Activated naive CD8-positive, alpha-beta T cell treated with anti-CD3 and anti-CD28 coated beads, Interleukin-2, amount 50 U/mL, for 24 hours (primary cell): ENCODE results near the gene PPM1F.
"Not testable (repeated sequence)": the region's sequence is repeated elsewhere in the genome, so short reads cannot be mapped to it uniquely, and the experiment has no call there.

Experiments used
- ATAC-seq: fragments of 150-1000 bp; cut with Tn5 transposase; one replicate; pipeline ENCODE4 v1.10.0; 2021
- DNase-seq: peaks from one replicate; pipeline ENCODE4 v3.0.0; 2021
- H3K27ac Mint-ChIP-seq: one replicate; pipeline ENCODE4 v1.8.0; 2021; ENCODE audit warnings: mild to moderate bottlenecking, mixed read lengths
- H3K27me3 Mint-ChIP-seq: one replicate; pipeline ENCODE4 v1.8.0; 2021; ENCODE audit warnings: mixed read lengths
- H3K36me3 Mint-ChIP-seq: one replicate; pipeline ENCODE4 v1.8.0; 2021; ENCODE audit warnings: low read depth, mixed read lengths
- H3K4me1 Mint-ChIP-seq: one replicate; pipeline ENCODE4 v1.8.0; 2021; ENCODE audit warnings: mixed read lengths
- H3K4me3 Mint-ChIP-seq: one replicate; pipeline ENCODE4 v1.8.0; 2021; ENCODE audit warnings: mild to moderate bottlenecking, moderate library complexity, mixed read lengths
- H3K9me3 Mint-ChIP-seq: one replicate; pipeline ENCODE4 v1.8.0; 2021; ENCODE audit warnings: mixed read lengths

PPM1F gene

GRCh38 chr22:21943571-21944448, 8.8 kb downstream of the PPM1F start:
- Mint-ChIP-seq H3K4me3 (no peak overlapping the region), H3K4me1 (peaks cover 43% of the 10 kb centered on the region), H3K36me3 (peaks cover 5% of the 10 kb centered on the region), H3K9me3 (no peaks in the 10 kb centered on the region), H3K27me3 (no peaks in the 10 kb centered on the region), H3K27ac (no peak overlapping the region)
- ATAC-seq (no peak), DNase-seq (no peak)

- Mint-ChIP-seq H3K4me1 (peaks cover 49% of the 10 kb centered on the region), H3K4me3 (no peak overlapping the region), H3K9me3 (no peaks in the 10 kb centered on the region), H3K36me3 (peaks cover 5% of the 10 kb centered on the region), H3K27ac (peak overlapping the region; percentile 91), H3K27me3 (no peaks in the 10 kb centered on the region)
- DNase-seq (peak; percentile 38), ATAC-seq (peak; percentile 40)
Measured at GRCh38 chr22:21942407-21943343, 10.0 kb downstream of the PPM1F start.

- Mint-ChIP-seq H3K36me3 (peaks cover 5% of the 10 kb centered on the region), H3K27ac (peak overlapping the region; percentile 91), H3K9me3 (no peaks in the 10 kb centered on the region), H3K27me3 (no peaks in the 10 kb centered on the region), H3K4me3 (no peak overlapping the region), H3K4me1 (peaks cover 46% of the 10 kb centered on the region)
- DNase-seq (no peak), ATAC-seq (no peak)
Measured at GRCh38 chr22:21941921-21942320, 10.7 kb downstream of the PPM1F start.

- H3K36me3 Mint-ChIP-seq: peaks cover 5% of the 10 kb centered on the region
- no peak overlapping the region for H3K4me3 Mint-ChIP-seq
- H3K9me3 Mint-ChIP-seq: no peaks in the 10 kb centered on the region
- no peak for ATAC-seq
- H3K4me1 Mint-ChIP-seq: peaks cover 50% of the 10 kb centered on the region
- no peak for DNase-seq
- H3K27ac Mint-ChIP-seq: peak overlapping the region; percentile 49
- no peaks in the 10 kb centered on the region for H3K27me3 Mint-ChIP-seq
Measured at GRCh38 chr22:21940521-21940920, 12.1 kb downstream of the PPM1F start.

- H3K27me3 Mint-ChIP-seq, H3K4me3 Mint-ChIP-seq, DNase-seq, H3K36me3 Mint-ChIP-seq, H3K9me3 Mint-ChIP-seq, ATAC-seq: not testable (repeated sequence)
- Mint-ChIP-seq H3K27ac (peak overlapping the region; percentile 49), H3K4me1 (peaks cover 50% of the 10 kb centered on the region)
Measured at GRCh38 chr22:21939935-21940334, 12.7 kb downstream of the PPM1F start.

GRCh38 chr22:21939461-21939913, 13.2 kb downstream of the PPM1F start:
- peaks cover 10% of the 10 kb centered on the region for H3K36me3 Mint-ChIP-seq
- H3K9me3 Mint-ChIP-seq: no peaks in the 10 kb centered on the region
- H3K4me3 Mint-ChIP-seq: peak overlapping the region; percentile 8
- ATAC-seq (no peak), DNase-seq (no peak)
- peak overlapping the region; percentile 18 for H3K27ac Mint-ChIP-seq
- H3K27me3 Mint-ChIP-seq: no peaks in the 10 kb centered on the region
- H3K4me1 Mint-ChIP-seq: peaks cover 50% of the 10 kb centered on the region

- Mint-ChIP-seq H3K4me3 (peak overlapping the region; percentile 8), H3K27ac (peak overlapping the region; percentile 18), H3K27me3 (no peaks in the 10 kb centered on the region), H3K9me3 (no peaks in the 10 kb centered on the region), H3K36me3 (peaks cover 10% of the 10 kb centered on the region), H3K4me1 (peaks cover 50% of the 10 kb centered on the region)
- DNase-seq (no peak), ATAC-seq (no peak)
Measured at GRCh38 chr22:21938906-21939305, 13.7 kb downstream of the PPM1F start.

- peak; percentile 96 for DNase-seq
- peak overlapping the region; percentile 81 for H3K4me3 Mint-ChIP-seq
- H3K27me3 Mint-ChIP-seq: no peaks in the 10 kb centered on the region
- no peaks in the 10 kb centered on the region for H3K9me3 Mint-ChIP-seq
- peak; percentile 93 for ATAC-seq
- H3K27ac Mint-ChIP-seq: peak overlapping the region; percentile 78
- H3K4me1 Mint-ChIP-seq: peaks cover 50% of the 10 kb centered on the region
- peaks cover 10% of the 10 kb centered on the region for H3K36me3 Mint-ChIP-seq
Measured at GRCh38 chr22:21938071-21938822, 14.4 kb downstream of the PPM1F start.

GRCh38 chr22:21937821-21938070, 14.9 kb downstream of the PPM1F start:
- H3K27me3 Mint-ChIP-seq: no peaks in the 10 kb centered on the region
- ATAC-seq: no peak
- DNase-seq: no peak
- H3K36me3 Mint-ChIP-seq: peaks cover 10% of the 10 kb centered on the region
- peaks cover 45% of the 10 kb centered on the region for H3K4me1 Mint-ChIP-seq
- H3K4me3 Mint-ChIP-seq: peak overlapping the region; percentile 81
- no peaks in the 10 kb centered on the region for H3K9me3 Mint-ChIP-seq
- H3K27ac Mint-ChIP-seq: peak overlapping the region; percentile 78

- DNase-seq (no peak), ATAC-seq (no peak)
- Mint-ChIP-seq H3K9me3 (no peaks in the 10 kb centered on the region), H3K27me3 (no peaks in the 10 kb centered on the region), H3K27ac (no peak overlapping the region), H3K36me3 (peaks cover 10% of the 10 kb centered on the region), H3K4me3 (no peak overlapping the region), H3K4me1 (peaks cover 40% of the 10 kb centered on the region)
Measured at GRCh38 chr22:21937041-21937820, 15.4 kb downstream of the PPM1F start.

GRCh38 chr22:21936151-21936775, 16.4 kb downstream of the PPM1F start:
- H3K27me3 Mint-ChIP-seq: no peaks in the 10 kb centered on the region
- no peaks in the 10 kb centered on the region for H3K9me3 Mint-ChIP-seq
- H3K36me3 Mint-ChIP-seq: peaks cover 6% of the 10 kb centered on the region
- no peak overlapping the region for H3K4me3 Mint-ChIP-seq
- DNase-seq: no peak
- no peak overlapping the region for H3K27ac Mint-ChIP-seq
- no peak for ATAC-seq
- H3K4me1 Mint-ChIP-seq: peaks cover 30% of the 10 kb centered on the region

GRCh38 chr22:21933910-21934309, 18.7 kb downstream of the PPM1F start:
- Mint-ChIP-seq H3K9me3 (no peaks in the 10 kb centered on the region), H3K27ac (no peak overlapping the region), H3K4me1 (peaks cover 19% of the 10 kb centered on the region), H3K36me3 (peaks cover 5% of the 10 kb centered on the region), H3K4me3 (no peak overlapping the region), H3K27me3 (no peaks in the 10 kb centered on the region)
- ATAC-seq (no peak), DNase-seq (no peak)

GRCh38 chr22:21933413-21933812, 19.2 kb downstream of the PPM1F start:
- Mint-ChIP-seq H3K27me3 (no peaks in the 10 kb centered on the region), H3K36me3 (peaks cover 5% of the 10 kb centered on the region), H3K4me3 (no peak overlapping the region), H3K9me3 (no peaks in the 10 kb centered on the region), H3K4me1 (peaks cover 14% of the 10 kb centered on the region), H3K27ac (no peak overlapping the region)
- ATAC-seq (no peak), DNase-seq (no peak)
